SK-N-SH treated with all-trans-retinoic acid at 6 μM for 48 hours (cell line): ENCODE data around the gene EXOC1L.

Source experiments
- ARNTL ChIP-seq: fragments of 450-650 bp; formaldehyde crosslinking; IDR thresholded peaks from 2 replicates; pipeline ENCODE4 v1.5.0; 2020; ENCODE audit warnings: low read depth, mild to moderate bottlenecking, moderate library complexity, borderline replicate concordance
- CREB5 ChIP-seq: fragments of 250-450 bp; sonication (Bioruptor Pico); IDR thresholded peaks from 2 replicates; pipeline ENCODE4 v1.5.1; 2020; ENCODE audit warnings: low read depth, mild to moderate bottlenecking, moderate library complexity
- CSDC2 ChIP-seq: fragments of 250-450 bp; sonication (Bioruptor Pico); IDR thresholded peaks from 2 replicates; pipeline ENCODE4 v1.5.0; 2020; ENCODE audit warnings: mild to moderate bottlenecking, moderate library complexity
- ESRRG ChIP-seq: fragments of 250-450 bp; sonication (Bioruptor Pico); IDR thresholded peaks from 2 replicates; pipeline ENCODE4 v1.6.1; 2021; ENCODE audit warnings: mild to moderate bottlenecking
- OSR1 ChIP-seq: fragments of 250-450 bp; sonication (Bioruptor Pico); IDR thresholded peaks from 2 replicates; pipeline ENCODE4 v1.8.0; 2022; ENCODE audit warnings: moderate library complexity, mild to moderate bottlenecking, inconsistent platforms
- PATZ1 ChIP-seq: fragments of 250-450 bp; sonication (Bioruptor Pico); IDR thresholded peaks from 2 replicates; pipeline ENCODE4 v1.8.0; 2020; ENCODE audit warnings: mild to moderate bottlenecking, moderate library complexity, borderline replicate concordance
- PPARA ChIP-seq: fragments of 250-450 bp; sonication (Bioruptor Pico); IDR thresholded peaks from 2 replicates; pipeline ENCODE4 v1.5.0; 2020; ENCODE audit warnings: mild to moderate bottlenecking, borderline replicate concordance
- RARB ChIP-seq: fragments of 250-450 bp; sonication (Bioruptor Pico); IDR thresholded peaks from 2 replicates; pipeline ENCODE4 v1.8.0; 2021; ENCODE audit warnings: mild to moderate bottlenecking, moderate library complexity
- SNAI2 ChIP-seq: fragments of 250-450 bp; sonication (Bioruptor Pico); IDR thresholded peaks from 2 replicates; pipeline ENCODE4 v1.5.0; 2020; ENCODE audit warnings: mild to moderate bottlenecking, moderate library complexity
- TOX ChIP-seq: fragments of 250-450 bp; sonication (Bioruptor Pico); IDR thresholded peaks from 2 replicates; pipeline ENCODE4 v1.8.0; 2021; ENCODE audit warnings: mild to moderate bottlenecking, moderate library complexity, borderline replicate concordance
- ZFP3 ChIP-seq: fragments of 250-450 bp; sonication (Bioruptor Pico); IDR thresholded peaks from 2 replicates; pipeline ENCODE4 v1.5.0; 2020; ENCODE audit warnings: mild to moderate bottlenecking, moderate library complexity
- ZNF70 ChIP-seq: fragments of 450-650 bp; formaldehyde crosslinking; IDR thresholded peaks from 2 replicates; pipeline ENCODE4 v1.5.0; 2020; ENCODE audit warnings: mild to moderate bottlenecking, moderate library complexity
- ZNF8 ChIP-seq: fragments of 450-650 bp; formaldehyde crosslinking; IDR thresholded peaks from 2 replicates; pipeline ENCODE4 v1.5.0; 2020; ENCODE audit warnings: mild to moderate bottlenecking, moderate library complexity
- TF ChIP-seq, protein P1 (sequence below): fragments of 250-450 bp; sonication (Bioruptor Pico); IDR thresholded peaks from 2 replicates; pipeline ENCODE4 v1.8.0; 2021; ENCODE audit warnings: low read depth, mild to moderate bottlenecking, moderate library complexity, borderline replicate concordance

- TF ChIP-seq TOX (CRISPR knock-in tag) (no peak), PPARA (no peak), ZNF8 (CRISPR knock-in tag) (no peak), ZNF70 (CRISPR knock-in tag) (no peak), PATZ1 (no peak), ARNTL (no peak), ESRRG (CRISPR knock-in tag) (no peak), ZFP3 (CRISPR knock-in tag) (no peak), OSR1 (CRISPR knock-in tag) (no peak), RARB (CRISPR knock-in tag) (no peak), SNAI2 (CRISPR knock-in tag) (no peak), CSDC2 (CRISPR knock-in tag) (no peak), CREB5 (no peak)
- TF ChIP-seq, protein P1, sequence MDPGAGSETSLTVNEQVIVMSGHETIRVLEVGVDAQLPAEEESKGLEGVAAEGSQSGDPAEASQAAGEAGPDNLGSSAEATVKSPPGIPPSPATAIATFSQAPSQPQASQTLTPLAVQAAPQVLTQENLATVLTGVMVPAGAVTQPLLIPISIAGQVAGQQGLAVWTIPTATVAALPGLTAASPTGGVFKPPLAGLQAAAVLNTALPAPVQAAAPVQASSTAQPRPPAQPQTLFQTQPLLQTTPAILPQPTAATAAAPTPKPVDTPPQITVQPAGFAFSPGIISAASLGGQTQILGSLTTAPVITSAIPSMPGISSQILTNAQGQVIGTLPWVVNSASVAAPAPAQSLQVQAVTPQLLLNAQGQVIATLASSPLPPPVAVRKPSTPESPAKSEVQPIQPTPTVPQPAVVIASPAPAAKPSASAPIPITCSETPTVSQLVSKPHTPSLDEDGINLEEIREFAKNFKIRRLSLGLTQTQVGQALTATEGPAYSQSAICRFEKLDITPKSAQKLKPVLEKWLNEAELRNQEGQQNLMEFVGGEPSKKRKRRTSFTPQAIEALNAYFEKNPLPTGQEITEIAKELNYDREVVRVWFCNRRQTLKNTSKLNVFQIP: no peak
Measured at GRCh38 chr4:55795341-55795740, 24.2 kb upstream of the EXOC1L start.
